HG03103 (cell line): ENCODE data around the gene BEST4.
A peak's percentile ranks its signal among the peaks of the same experiment; 100 is the strongest.
"Not testable (repeated sequence)": the region's sequence is repeated elsewhere in the genome, so short reads cannot be mapped to it uniquely, and the experiment has no call there.

Experiments used
- ATAC-seq: cut with Tn5 transposase; IDR thresholded peaks from one replicate; pipeline ENCODE4 v1.9.1; 2021; ENCODE audit warnings: low read depth; ENCODE audit not compliant: unreplicated experiment

BEST4 gene

DNA sequence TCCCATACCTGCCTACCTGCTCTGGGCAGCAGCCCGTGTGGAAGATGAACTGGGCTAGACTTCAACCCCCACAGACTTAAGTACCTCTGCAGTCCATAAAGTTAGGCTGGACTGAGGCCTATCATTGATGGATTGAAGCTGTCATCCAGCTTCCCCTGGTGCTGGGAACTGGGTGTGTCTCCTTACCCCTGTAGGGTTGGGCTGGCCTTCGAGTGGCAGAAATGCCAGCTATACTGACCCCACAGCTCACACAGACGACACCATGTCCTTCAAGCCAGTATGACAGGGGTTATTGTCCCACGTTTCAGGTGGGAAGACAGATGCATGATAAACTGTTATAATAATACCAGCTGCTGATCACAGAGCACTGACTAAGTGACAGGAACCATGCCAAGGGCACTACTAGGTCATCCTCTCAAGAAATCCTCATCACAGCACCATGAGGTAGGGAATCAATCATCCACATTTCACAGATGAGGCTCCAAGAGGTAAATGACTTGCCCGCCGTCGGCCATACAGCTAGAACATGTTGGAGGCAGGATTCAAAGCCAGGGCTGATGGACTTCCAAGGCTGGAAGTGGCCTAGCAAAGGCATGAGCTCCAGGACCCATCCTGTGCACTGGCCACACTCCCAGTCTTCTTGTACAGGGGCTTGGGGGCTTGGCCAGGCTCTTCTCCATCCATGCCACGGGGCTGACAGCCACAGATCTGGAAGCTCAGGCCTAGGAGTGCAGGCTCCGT lies at the start of gene BEST4:
TSS of gene BEST4 (minus strand) at position 51 of the 741 bp plus-strand sequence. CDS start 465 bp downstream, outside the sequence.
- no peak for ATAC-seq

DNA sequence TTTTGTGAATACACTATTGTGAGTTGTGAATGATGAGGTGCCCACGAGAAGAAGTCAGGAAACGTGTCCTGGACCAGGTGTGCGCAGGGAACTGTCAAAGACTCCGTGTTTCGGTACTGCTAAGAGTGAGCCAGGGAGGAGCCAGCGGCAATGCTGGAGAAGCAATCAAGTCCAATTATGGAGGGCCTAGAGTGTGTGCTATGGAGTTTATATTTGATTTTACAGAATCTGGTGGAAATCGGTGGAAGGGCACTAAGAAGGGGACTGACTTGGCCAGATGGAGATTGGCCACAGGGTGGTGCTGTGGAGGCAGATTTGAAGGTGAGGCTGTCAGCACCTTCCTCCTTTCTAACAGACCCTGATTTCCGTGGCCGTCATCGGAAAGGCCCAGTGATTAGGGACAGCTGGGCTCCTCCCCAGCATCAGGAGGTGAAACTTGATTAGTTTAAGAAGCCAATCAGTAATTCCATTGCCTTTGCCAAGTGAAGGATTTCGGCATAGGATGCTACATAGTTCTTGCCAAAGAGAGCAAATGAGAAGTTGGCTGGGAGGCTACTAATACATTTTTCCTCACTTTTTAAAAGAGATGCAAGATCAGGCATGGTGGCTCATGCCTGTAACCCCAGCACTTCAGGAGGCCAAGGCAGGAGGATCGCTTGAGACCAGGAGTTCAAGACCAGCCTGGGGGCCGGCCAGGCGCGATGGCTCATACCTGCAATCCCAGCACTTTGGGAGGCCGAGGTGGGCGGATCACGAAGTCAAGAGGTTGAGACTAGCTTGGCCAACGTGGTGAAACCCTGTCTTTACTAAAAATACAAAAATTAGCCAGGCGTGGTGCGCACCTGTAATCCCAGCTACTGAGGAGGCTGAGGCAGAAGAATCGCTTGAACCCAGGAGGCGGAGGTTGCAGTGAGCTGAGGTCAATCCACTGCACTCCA lies 48.0 kb upstream of the BEST4 start:
- ATAC-seq = peak; percentile 70

DNA sequence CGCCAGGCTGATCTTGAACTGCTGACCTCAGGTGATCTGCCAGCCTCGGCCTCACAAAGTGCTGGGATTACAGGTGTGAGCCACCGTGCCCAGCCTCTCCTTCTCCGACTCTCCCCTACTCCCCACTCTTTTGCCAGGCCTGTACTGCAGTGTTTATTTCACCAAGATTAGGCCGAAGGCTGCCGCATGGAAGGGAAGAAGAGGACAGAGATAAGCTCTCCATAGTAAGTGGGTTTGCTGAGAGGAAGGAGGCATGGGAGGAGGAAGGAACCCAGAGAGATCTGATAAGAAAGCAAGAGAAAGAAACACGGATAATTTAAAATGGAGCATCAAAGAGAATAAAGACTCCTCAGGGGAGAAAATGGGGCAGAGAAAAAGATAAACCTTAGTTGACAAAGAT lies 46.4 kb upstream of the BEST4 start:
- no peak for ATAC-seq

DNA sequence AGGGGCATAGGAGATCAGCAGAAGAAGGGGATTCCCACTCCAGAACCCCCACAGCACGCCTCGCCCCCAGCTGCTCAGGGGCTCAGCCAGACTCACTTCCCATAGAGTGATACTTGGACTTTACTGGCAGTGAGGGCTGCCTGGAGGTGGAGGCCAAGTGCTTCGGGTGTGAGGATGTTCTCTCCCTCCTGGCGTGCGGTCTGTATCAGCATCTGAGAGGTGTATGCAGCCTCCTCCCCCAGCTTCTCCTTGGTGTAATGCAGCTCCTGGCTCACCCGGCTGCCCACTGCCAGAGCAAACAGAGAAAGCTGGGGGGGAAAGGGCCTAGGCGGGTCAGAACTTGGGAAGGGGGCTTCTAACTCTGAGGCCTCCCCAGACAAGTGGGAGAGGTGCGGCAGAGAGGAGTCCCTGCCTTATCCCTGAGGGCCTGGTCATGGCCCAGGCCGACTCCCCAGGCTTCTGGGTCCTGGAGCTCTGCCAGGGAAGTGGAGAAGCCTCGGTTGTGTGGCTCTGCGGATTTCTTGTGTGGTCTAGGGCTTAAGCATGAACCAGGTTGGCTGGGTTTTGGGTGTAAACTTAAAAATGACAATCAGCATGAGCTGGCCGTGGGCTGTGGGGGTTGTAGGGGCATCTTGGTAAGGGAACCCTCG lies 44.2 kb upstream of the BEST4 start:
- no peak for ATAC-seq

DNA sequence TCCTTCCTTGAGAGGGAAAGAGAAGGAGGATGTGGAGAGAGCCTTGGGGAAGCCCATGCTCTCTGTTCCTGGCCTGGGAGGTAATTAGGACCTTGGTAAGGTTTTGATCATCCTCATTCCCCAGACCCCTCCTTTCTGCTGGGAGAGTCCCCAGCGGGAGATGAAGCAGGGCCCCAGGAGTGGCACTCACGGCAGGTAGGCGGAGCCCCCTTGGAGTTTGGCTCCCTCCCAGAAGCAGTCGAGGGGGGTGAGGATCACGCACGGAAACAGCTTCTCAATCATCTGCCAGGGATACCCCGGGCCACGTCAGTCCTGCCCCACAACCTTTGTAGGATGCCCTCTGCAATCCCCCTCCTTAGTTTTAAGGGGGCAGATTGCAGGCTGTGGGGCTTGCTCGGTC lies 43.5 kb upstream of the BEST4 start:
- ATAC-seq = no peak

DNA sequence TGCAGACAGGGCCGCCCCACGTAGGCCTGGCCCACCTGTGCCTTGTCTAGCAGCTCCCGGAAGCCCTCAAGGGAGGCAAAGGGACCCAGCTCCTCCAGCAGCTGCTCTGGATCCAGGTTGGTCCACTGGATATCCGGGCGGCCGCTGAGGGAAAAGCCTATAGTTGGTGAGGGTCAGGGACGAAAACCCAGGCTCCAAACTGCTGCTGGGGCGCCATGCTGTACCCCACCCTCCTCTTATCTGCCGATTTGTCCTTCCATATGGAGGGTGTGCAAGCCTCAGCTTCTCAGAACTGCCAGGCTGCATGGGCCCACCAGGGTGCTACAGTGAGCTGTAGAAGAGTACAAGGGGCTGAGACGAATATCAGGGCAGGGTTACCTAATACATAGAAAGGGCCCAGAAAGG lies 42.9 kb upstream of the BEST4 start:
- ATAC-seq = no peak

DNA sequence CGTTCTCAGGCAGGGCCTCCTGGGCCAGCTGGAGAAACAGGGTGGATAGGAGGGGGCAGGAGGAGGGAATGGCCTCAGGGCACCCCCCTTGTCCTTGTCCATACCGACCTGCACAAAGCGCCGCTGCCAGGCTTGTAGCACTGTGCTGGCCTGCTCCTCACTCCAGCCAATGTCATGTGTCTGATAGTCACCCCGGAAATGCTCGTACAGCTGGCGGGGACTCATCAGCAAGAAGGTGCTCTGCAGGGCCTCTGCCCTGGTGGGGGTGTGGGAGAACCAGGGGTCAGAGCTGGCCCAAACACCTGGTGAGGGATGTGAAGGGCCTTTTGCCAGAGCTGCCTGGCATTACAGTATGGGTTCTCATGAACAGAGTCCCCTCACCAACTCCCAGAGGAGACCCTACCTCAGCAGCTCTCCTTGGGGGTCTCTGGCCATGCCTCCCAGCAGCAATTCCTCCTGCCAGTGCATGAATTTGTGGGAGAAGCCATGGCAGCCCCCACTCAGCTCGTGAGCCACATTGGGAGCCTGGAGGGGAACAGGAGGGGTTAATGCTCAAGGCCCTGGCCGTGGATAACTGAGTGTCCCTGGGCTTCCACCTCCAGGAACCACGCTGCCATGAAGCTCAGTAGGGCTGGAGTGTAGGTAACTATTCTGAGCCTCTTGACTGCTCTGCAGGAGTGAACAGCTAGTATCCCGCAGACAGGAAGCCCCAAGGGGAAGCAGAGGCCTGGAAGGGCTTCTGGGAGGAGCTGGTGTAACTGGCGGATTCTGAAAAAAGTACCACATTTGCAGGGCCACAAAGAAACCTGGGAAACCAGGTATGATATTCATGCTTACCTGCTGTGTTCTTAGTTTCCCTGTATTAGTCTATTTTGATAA lies 41.8 kb upstream of the BEST4 start:
- ATAC-seq = no peak

DNA sequence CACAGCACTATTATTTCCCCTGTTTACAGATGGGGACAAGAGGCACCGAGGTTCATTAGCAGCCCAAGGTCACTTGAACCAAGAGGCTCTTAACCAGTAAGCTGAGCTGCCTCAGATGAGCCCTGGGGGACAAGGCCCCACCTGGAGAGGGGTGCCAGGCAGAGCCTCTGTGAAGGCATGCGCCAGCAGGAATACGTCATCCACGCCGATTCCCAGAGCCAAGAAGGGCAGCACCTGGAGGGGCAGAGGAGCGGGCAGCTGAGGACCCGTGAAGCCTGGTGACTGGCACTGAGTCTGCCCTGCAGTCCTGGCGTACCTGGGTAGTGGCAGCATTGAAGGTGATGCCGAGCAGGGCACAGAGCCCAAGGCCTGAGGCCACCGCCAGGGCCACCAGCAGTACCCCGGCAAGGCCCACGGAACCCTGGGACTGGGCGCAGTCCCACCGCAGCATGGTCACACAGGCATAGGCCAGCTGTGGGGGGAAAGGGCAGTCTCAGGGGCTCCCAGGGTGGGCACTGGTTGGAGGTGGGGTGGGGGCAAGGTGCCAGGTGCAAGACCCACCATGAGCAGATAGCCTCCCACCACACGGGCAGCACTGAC lies 41.0 kb upstream of the BEST4 start:
- no peak for ATAC-seq

DNA sequence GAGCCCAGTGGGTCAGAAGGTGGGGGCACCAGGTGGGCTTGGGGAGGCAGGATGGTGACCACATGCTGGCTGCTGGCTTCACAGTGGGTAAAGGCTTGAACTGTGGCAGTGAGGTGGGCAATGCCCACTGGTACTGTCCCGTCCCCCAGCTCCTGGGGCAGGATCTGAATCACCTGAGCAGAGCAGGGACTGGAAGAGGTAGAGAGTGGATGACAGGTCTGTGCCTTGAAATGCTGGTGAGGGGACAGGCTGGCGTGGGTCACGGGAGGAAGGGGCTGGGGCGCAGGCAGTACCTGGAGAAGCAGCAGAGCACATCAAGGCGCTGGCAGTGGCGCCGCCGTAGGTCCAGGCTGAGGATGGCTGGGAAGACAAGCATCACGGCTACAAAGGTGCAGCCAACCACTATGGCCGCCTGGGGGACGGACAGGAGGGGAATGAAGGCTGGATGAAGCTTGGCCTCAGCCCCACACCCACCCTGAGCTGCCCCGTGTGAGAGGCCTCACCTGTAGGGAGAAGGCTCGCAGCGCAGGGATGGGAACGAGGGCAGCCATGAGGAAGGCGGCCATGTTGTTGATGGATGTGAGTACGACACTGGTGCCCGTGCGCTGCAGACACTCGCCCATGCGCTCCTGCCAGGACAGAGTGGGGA lies 40.2 kb upstream of the BEST4 start:
- no peak for ATAC-seq

DNA sequence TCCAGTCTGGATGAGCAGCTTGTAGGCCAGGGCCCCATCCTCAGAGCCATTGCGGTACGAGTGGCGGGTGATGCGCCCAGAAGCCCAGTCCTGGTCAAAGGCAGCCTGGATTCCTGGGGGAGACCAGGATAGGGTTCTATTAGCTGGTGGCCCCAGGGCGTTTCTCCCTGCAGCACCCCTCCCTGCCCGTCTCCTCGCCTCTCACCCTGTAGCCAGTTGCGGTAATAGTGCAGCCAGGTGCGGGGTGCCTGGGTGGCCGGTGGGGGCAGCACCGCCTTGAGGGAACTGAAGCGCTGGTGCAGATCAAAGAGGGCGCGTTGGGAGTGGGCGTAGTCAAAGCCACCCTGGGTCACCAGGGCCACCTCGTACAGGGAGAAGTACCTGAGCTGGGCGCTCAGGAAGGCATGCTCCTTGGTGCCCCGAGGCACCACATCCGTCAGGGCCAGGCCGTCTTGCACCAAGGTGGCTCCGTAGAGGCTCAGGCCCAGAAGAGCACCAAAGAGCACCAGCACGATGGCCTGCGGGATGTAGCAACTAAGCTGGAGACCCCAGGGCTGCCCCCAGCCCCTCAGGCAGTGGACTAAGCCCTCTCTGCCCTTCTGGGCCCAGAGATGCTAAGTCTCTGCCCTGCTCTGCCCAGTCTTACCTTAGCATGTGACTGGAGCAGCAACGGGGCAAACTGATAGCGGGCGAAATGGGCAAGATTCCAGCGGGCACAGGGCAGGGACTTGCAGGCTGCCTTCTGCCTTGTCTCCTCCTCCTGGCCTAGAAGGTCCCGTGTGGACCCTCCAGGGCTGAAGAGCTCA lies 39.4 kb upstream of the BEST4 start:
- ATAC-seq = no peak

DNA sequence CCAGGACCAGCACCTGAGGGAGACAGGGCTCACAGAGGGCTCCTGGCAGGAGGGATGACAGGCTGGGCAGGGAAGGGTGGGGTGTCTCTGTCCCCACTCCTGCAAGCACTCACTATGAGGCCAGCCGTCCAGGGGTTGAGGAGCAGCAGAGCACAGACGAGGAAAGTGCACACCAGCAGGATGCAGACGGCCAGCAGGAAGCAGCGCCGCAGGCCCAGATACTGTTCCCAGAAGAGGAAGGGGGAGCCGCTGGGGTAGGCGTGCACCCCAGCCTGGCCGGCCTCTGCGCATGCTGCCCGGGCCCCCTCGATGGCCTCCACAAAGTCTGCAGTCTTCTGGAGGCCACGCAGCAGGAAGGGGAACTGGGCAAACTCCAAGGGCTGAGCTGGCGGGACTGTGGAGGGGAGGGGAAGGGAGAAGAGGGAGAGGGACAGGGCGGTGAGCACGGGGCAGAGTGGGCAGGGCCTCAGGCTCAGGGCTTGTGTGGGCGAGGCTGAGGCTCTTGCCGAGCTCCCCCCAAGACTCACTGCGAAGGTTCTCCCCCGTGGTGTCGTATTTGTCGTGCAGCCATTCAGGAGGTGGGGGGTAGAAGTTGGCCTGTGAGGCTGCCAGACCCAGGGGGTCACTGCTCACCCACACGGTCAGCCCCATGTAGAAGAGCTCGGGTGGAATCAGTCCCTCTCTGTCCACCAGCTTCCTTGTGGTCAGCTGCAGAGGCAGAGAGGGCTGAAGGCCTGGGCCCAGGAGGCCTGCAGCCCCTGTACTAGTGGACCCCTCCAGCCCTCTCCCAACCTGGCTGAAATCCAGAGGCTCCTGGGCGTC lies 38.6 kb upstream of the BEST4 start:
- ATAC-seq = no peak

DNA sequence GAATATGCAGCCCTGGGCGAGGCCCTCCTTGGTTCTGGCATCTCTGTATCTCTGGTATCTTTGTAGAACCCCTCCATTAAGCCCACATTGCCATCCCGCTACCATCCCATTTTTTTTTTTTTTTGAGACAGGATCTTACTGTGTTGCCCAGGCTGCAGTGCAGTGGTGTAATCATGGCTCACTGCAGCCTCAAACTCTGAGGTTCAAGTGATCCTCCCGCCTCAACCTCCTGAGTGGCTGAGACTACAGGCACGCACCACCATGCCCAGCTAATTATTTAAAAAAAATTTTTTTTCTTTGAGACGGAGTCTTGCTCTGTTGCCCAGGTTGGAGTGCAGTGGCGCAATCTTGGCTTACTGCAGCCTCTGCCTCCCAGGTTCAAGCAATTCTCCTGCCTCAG lies 36.4 kb upstream of the BEST4 start:
- not testable (repeated sequence) for ATAC-seq

DNA sequence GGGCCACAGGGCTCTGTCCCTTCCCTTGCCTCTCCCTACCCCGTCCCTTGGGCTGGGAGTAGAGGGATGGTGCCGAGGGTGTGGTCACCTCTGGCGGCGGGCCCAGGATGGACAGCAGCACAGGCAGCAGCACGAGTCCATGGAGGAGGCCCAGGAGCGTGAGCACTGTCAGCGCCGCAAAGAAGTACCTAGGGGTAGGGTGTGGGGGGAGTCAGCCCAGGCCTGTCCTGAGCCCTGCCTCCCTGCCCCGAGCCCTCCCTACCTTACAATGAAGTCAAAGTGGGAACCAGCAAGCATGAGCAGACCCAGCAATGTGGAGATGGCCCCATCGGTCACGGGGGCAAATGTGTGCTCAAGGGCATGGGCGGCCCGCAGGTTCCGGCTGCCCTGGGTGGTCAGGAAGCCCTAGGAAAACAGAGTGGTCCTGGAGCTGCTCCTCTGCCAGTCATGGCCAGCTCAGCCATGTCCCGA lies 35.0 kb upstream of the BEST4 start:
- no peak for ATAC-seq

DNA sequence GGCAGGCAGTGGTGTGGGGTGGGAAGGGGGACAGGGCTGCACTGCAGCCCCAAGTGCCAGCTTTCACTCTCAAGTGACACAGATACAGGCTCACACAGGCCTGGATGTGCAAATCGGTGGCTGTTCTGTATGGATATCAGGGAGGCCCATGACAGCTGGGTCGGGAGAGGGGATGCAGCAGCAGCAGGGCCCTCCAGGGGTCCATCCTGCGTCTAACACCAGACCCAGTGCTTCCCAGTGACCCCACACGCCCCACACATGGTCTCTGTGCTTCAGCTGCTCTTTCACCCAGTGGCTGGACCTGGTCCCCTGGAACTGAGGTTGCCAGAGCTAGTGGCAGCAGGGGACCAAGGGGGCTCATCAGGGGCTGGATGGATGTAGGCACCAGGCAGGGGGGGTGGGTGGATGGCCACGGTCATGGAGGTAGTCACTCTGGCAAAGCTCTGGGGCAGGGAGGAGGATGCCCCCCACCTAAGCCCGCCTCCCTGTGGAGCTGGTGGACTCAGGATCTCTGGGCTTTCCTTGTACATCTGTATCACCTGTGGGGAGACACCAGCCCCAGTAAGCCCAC lies 34.2 kb upstream of the BEST4 start:
- no peak for ATAC-seq

DNA sequence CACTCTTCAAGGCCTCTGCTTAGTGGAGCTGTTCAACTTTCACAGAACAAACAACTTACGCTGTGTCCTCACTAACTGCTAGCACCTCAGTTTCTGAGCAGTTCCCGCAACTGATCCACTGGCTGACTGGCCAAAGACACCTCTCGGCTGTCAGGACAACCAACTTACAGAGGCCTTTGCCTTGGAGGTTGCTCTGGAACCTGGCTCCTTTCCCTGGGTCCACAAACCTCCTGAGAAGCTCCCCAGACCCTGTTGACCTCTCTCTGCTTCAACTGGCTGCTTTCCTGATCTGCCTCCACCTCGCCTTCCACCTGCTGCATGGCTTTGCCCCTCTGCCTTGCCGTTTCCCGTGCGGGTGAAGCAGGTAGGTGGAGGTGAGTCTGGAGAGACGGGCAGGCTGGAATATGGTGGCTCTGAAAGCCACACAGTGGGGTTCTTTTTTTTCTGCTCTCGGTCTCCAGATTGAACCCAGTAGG lies 33.3 kb upstream of the BEST4 start:
- ATAC-seq = no peak

DNA sequence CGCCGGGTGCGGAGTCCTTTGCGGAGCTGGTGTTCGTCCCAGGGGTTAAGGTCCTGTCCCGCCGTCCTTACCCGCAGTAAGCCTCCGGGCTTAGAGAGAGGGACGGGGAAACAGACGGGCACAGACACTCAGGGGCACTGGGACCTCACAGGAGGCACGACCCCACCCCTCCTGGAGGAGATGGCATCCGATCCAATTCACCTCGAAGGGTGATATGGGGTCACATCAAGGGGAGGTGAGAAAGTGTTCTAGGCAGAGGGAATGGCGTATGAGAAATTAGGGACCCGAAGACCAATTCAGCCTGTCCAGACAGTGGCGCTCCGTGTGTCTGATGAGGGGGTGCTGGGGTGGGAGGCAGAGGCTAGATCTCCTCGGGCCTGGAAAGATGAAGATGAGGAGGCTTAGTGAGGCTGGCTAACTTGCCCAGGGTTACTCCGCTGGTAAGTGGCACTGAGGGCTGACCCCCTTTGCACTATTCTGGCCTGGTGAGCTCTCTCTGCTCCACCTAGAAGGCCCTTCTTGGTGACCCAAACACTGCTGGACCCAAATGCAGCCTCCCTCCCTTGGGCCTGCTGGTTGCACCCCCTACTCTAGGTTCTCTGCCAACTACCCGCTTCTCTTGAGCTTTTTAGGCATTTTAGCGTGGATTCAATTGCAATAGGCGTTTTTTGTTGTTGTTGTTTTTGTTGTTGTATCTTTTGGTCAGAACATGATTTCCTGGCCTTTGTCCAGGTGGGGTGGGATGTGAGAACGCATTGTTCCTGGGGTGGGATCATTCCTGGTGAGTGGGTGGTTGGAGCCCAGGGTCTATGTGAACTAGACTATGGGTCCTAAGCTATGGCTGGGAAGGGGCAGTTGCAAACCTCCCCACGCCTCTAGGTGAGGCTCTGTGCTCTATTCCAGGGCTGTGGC lies 32.6 kb upstream of the BEST4 start:
- no peak for ATAC-seq
